Left colon (tissue), 2 donors: ENCODE data around the gene HSPA12B. TPM values are rescaled to one million over a fixed set of nuclear protein-coding genes. Genes with fewer than 3 reads are reported as not detected.

ENCODE experiments used
- ATAC-seq: fragments of 200-7000 bp; cut with Tn5 transposase; one replicate; pipeline ENCODE4 v1.9.1; 2020; ENCODE audit warnings: mild to moderate bottlenecking, moderate library complexity
- DNase-seq, 2 donors: peaks; one replicate each; pipeline ENCODE4 v3.0.0-alpha.2; 2020
- intact Hi-C, 2 donors: fragments of 100-400 bp; cut with DNase I in 1 of 2; cut with micrococcal nuclease in 1 of 2; formaldehyde crosslinking; loops; one replicate each; pipeline versions ENCODE4 v1.11.2 to v1.14.0; 2022; cut with DNase I, micrococcal nuclease
- total RNA-seq, 2 donors: library from RNA; stranded (reverse); fragmentation: NEBNext Ultra II Directional; extraction: Animal tissue kit (Norgen Biotek cat#: 25700); gene quantifications; one replicate each; pipeline ENCODE4 v1.2.1, GENCODE V29; 2021
- donor health status: DM: no; HTN: no; CAD: no.
- donor health status: DM: yes; HTN: yes; CAD: no.

Gene HSPA12B
- total RNA-seq, 2 donors from 2014 or later: 2.3 to 2.5 TPM

- ATAC-seq: no peak
- intact Hi-C loops: no loop called here
- DNase-seq: no peak
These were observed 23.5 kb downstream of the HSPA12B start for GRCh38 chr20:3755814-3756480.

DNA sequence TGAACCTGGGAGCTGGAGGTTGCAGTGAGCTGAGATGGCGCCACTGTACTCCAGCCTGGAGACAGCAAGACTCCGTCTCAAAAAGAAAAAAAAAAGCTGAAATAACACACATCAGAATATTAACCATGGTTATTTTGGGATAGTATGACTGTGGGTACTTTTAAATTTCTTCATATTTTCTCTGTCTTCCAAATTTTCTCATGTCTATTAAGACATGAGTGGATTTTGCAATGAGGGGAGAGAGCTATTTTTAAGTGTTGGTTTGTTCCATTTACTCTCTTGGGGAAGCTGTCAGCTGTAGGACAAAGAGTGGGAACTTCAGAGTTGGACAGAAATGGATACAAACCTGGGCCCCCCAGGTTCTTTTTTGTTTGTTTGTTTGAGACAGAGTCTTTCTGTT lies 24.8 kb downstream of the HSPA12B start:
- intact Hi-C loops: no loop called here
- DNase-seq (no peak), ATAC-seq (no peak)

DNA sequence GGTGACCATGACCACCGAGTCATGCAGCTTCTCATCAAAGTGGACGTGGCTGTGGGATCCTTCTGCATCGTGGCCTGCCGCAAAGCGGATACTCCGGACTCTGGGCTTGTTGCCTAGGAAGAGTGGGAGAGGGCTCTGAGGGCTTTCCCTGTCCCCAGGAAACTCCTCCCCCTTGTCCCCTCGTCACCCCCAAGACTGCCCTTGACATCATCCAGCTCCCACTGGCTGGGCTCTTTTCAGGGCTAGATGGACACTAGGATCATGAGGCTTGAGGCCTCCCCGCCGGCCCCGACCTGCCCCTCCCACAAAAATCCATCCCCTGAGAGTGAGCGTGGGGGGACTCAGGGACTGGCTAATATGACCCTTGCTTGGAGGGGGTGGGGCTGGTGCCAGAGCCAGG lies 26.1 kb downstream of the HSPA12B start:
- intact Hi-C loops: no loop called here
- DNase-seq (no peak), ATAC-seq (no peak)

GRCh38 chr20:3759316-3759823 lies 26.9 kb downstream of the HSPA12B start:
- no peak for ATAC-seq
- no peak for DNase-seq
- intact Hi-C loops: no loop called here

DNA sequence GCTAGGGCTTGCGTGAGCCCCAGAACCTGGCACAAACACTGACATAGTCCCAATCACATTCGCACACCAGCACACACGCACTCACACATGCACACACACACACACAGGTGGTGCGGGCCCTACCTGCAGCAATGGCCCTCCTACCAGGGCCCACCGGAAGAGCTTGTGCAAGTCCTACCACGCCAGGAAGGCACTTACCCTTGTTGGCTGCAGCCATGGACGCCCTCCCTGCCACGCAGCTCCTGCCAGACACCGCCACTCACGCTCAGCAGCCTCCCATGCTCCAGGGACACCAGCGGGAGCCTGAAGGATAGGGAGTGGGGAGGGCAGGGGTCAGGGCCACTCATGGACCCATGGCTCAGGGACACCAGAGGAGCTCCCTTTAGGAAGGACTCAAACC lies 27.4 kb downstream of the HSPA12B start:
- ATAC-seq: no peak
- intact Hi-C loops: no loop called here
- DNase-seq: no peak

- ATAC-seq (no peak), DNase-seq (no peak)
- intact Hi-C loops: no loop called here
These were observed 28.3 kb downstream of the HSPA12B start for GRCh38 chr20:3760655-3761348.

- DNase-seq (no peak), ATAC-seq (no peak)
- intact Hi-C loops: no loop called here
These were observed 31.5 kb downstream of the HSPA12B start for GRCh38 chr20:3763671-3764601.

- ATAC-seq (no peak), DNase-seq (no peak)
- intact Hi-C loops: no loop called here
These were observed 32.2 kb downstream of the HSPA12B start for GRCh38 chr20:3764659-3765058.

DNA sequence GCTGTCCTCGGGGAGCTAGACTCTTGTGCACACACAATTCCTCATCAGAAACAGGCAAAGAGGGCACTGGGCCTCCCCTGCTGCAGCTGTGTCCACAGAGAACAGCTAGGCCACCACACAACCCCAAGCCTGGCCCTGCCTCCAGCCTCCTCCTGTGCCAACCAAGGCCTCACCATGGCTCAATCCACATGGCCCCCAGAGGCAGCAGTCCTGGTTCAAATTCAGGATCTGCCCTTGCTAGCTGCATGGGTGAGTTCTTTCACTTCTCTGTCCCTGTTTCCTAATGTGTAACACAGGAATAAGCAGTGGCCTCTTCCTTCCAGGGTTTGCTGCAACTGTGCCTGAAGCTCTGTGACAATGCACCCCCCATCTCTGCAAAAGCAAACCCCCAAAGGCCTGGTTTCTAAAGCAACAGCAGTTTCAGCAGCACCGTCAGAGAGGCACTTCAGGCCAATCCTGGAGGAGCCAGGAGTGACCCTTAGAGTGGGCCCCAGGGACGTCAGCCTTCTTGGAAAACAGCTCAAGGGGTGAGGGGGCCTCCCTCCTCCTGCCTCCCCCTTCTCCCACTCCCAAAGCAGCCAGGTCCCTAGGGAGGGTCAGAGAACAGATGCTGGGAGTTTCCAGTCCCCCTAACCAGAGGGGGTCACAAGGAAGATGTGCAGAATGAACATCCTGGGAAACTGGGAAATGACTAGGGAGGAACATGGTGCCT lies 32.8 kb downstream of the HSPA12B start:
- intact Hi-C loops: no loop called here
- ATAC-seq (no peak), DNase-seq (no peak)

DNA sequence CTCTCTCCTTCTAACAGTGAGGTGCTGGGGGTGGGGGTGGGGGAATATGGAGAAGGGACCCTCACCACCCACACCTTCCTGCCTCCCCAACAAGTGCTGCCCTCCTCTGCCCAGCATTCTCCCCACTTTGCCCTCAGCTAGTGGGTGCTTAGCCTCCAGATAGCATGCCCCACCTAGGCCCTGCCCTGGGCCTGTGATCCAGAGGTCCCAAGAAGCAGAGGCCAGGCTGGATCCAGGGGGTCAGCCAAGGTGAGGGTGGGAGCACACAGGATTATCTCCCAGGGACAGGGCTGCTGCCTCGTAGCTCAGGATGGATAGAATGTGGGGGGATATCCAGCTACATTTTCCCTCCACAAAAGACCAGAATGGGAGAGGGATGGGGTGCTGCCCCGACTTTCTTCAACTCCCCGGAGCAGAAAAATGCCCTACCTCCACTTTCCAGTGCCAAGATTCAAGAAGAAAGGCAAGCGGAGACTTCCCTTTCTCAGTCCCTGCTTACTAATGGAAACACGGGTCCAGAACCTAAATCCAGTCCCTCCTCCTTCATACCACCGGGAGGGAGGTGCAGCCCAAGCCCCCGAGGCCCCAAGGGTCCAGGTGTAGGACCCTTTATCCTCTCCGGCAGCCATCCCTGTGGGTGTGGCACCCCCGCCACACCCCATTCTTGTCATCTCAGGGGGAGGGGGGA lies 34.1 kb downstream of the HSPA12B start:
- intact Hi-C loops: no loop called here
- ATAC-seq: no peak
- DNase-seq: no peak

GRCh38 chr20:3767110-3767426 lies 34.6 kb downstream of the HSPA12B start:
- intact Hi-C loops: no loop called here
- peak in 1 of 2 donors; percentile 46 for DNase-seq
- ATAC-seq: peak; percentile 14

GRCh38 chr20:3767427-3768341 lies 35.2 kb downstream of the HSPA12B start, which contains the start of gene ADISSP:
TSS of gene ADISSP (minus strand) at chr20:3767753. CDS start at chr20:3760100, 7,653 bp downstream.
- intact Hi-C loops: no loop called here
- DNase-seq (peak; percentile 98 to 99), ATAC-seq (peak; percentile 92)

- intact Hi-C loops: no loop called here
- peak; percentile 72 to 84 for DNase-seq
- ATAC-seq: peak; percentile 49
These were observed 36.1 kb downstream of the HSPA12B start for GRCh38 chr20:3768342-3769130.

DNA sequence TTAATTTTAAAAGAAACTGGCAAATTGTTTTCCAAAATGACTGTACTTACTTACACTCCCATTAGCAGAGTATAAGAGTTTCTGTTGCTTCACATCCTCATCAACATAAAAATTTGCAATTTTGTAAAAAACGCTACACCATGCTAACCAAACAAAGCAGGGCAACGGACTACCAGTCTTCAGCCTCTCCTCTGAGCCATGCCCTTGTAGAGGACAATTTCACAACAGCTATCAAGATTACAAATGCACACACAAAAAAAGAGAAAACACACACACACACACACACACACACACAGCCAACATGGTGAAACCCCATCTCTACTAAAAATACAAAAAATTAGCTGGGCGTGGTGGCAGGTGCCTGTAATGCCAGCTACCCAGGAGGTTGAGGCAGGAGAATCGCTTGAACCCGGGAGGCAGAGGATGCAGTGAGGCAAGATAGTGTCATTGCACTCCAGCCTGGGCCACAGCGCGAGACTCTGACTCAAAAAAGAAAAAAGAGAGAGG lies 39.1 kb downstream of the HSPA12B start:
- no peak for DNase-seq
- no peak for ATAC-seq
- intact Hi-C loops: no loop called here

- ATAC-seq: no peak
- intact Hi-C loops: no loop called here
- no peak for DNase-seq
These were observed 43.1 kb downstream of the HSPA12B start for GRCh38 chr20:3775457-3776108.

DNA sequence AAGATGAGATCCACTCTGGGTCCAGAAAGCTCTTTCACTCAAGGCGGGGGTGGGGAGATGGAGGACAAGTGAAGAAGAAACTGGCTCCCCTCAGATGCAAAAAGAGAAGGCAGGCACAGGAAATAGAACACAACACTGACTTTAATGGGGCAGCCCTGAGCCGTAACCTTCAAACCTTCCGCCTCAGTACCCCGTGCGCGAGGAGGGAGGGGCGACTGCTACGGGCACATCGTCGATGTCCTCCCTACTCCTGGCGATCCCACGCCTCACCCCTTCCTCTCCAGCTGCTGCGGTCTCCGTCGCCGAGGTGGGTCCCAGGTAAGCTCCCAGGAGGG lies 44.9 kb downstream of the HSPA12B start:
- ATAC-seq (no peak), DNase-seq (peak in 1 of 2 donors; percentile 34)
- intact Hi-C loops: no loop called here
